ENCODE data around the gene C1orf116. TPM values are rescaled to one million over a fixed set of nuclear protein-coding genes. Genes with fewer than 3 reads are reported as not detected.

C1orf116 gene
- polyA plus RNA-seq, 2 of the 4 experiments (the other 2 are of a cell fraction) = 2.0 to 3.2 TPM

- peak in 1 of 2 experiments; percentile 20; a peak in 2 of 5 replicates for TF ChIP-seq RAD21 (conservative IDR thresholded peaks at IDR 0.05 in 1 of 2, IDR thresholded peaks at IDR 0.05 in 1 of 2)
- TF ChIP-seq FOSL2 (IDR thresholded peaks at IDR 0.05) = no peak
- TF ChIP-seq FOSL2 (CRISPR knock-in tag; IDR thresholded peaks at IDR 0.05) = peak; percentile 50
- 0 out of 2 replicates have a peak, but pooled peaks have one; percentile 30 for TF ChIP-seq JUNB (IDR thresholded peaks at IDR 0.05)
- TF ChIP-seq RARB (CRISPR knock-in tag; IDR thresholded peaks at IDR 0.05) = no peak
- TF ChIP-seq ZFP36 (IDR thresholded peaks at IDR 0.05; ENCODE audit: borderline replicate concordance, partially characterized antibody) = no peak
- TF ChIP-seq ZSCAN20 (CRISPR knock-in tag; IDR thresholded peaks at IDR 0.05) = no peak
- no peak for TF ChIP-seq HMGXB4 (CRISPR knock-in tag; IDR thresholded peaks at IDR 0.05; ENCODE audit: borderline replicate concordance)
- TF ChIP-seq RFX5 (IDR thresholded peaks at IDR 0.05) = no peak
- TF ChIP-seq MAFK (IDR thresholded peaks at IDR 0.05; ENCODE audit: partially characterized antibody) = no peak
- peak; percentile 84 for TF ChIP-seq HOXB13 (CRISPR knock-in tag; IDR thresholded peaks at IDR 0.05; ENCODE audit: low read depth)
- TF ChIP-seq TP53 (CRISPR knock-in tag; IDR thresholded peaks at IDR 0.05) = no peak
- no peak; the same call in 1 of the 2 replicates for TF ChIP-seq E2F6 (IDR thresholded peaks at IDR 0.05; ENCODE audit: borderline replicate concordance, low read depth)
- no peak for TF ChIP-seq BHLHE40 (IDR thresholded peaks at IDR 0.05; ENCODE audit: low read depth, low read length)
- TF ChIP-seq CTCF (IDR thresholded peaks at IDR 0.05) = no peak
- no peak for TF ChIP-seq CBX2 (IDR thresholded peaks at IDR 0.05; ENCODE audit: borderline replicate concordance, low read depth)
- TF ChIP-seq MAZ (IDR thresholded peaks at IDR 0.05; ENCODE audit: borderline replicate concordance, low read depth, low read length) = no peak
- no peak for TF ChIP-seq FOSB (CRISPR knock-in tag; IDR thresholded peaks at IDR 0.05)
- TF ChIP-seq BCL3 (IDR thresholded peaks at IDR 0.05) = no peak
- TF ChIP-seq MYC (IDR thresholded peaks at IDR 0.05; ENCODE audit: borderline replicate concordance, low read length) = no peak
- TF ChIP-seq USF2 (IDR thresholded peaks at IDR 0.05) = no peak
- peak; percentile 52 to 70; a peak in 3 of 5 replicates for TF ChIP-seq JUN (IDR thresholded peaks at IDR 0.05)
- 0 out of 2 replicates have a peak, but pooled peaks have one; percentile 60 for TF ChIP-seq HOXB5 (CRISPR knock-in tag; IDR thresholded peaks at IDR 0.05)
- no peak for TF ChIP-seq HEYL (CRISPR knock-in tag; IDR thresholded peaks at IDR 0.05)
- TF ChIP-seq PBX3 (IDR thresholded peaks at IDR 0.05) = no peak
- no peak for TF ChIP-seq POLR2A (IDR thresholded peaks at IDR 0.05; ENCODE audit: low read length)
- TF ChIP-seq KDM5A (IDR thresholded peaks at IDR 0.05) = no peak
- TF ChIP-seq REST (IDR thresholded peaks at IDR 0.05) = no peak
- TF ChIP-seq HDAC2 (IDR thresholded peaks at IDR 0.05) = no peak
- no peak for TF ChIP-seq PHF8 (IDR thresholded peaks at IDR 0.05; ENCODE audit: borderline replicate concordance, low read depth)
- no peak for TF ChIP-seq EHMT2 (IDR thresholded peaks at IDR 0.05; ENCODE audit: low read depth)
- no peak for TF ChIP-seq ESRRA (IDR thresholded peaks at IDR 0.05; ENCODE audit: borderline replicate concordance, low read length)
Observed at GRCh38 chr1:207025146-207025880, 7.2 kb downstream of the C1orf116 start (continued).

All from A549 (cell line).